OCI-LY3 (cell line): ENCODE measurements around the gene CDH24.

Experiments used
- H2AFZ ChIP-seq: fragments of 200-600, 300-600 bp; shearing (Covaris generic); 2 replicates; pipeline ENCODE4 v1.6.0; 2014; ENCODE audit warnings: antibody characterized with exemption, low read depth, low read length
- H3K27ac ChIP-seq: fragments of 200-600, 300-600 bp; sonication (generic); 2 replicates; pipeline ENCODE4 v1.5.1; 2014; ENCODE audit warnings: mild to moderate bottlenecking, low read length, moderate library complexity, mixed read lengths
- H3K27me3 ChIP-seq: fragments of 200-600, 300-600 bp; sonication (generic); 2 replicates; pipeline ENCODE4 v1.6.1; 2014; ENCODE audit warnings: low read depth, low read length, mixed read lengths
- H3K36me3 ChIP-seq: fragments of 200-600, 300-600 bp; sonication (generic); replicated peaks from 2 replicates; pipeline ENCODE3; 2014; ENCODE audit warnings: low read depth, low read length, mixed read lengths
- H3K4me1 ChIP-seq: fragments of 300-600, 200-600 bp; sonication (generic); 2 replicates; pipeline ENCODE4 v1.6.1; 2014; ENCODE audit warnings: low read length, mixed read lengths
- H3K4me2 ChIP-seq: fragments of 200-600, 300-600 bp; sonication (generic); 2 replicates; pipeline ENCODE4 v1.6.1; 2014; ENCODE audit warnings: low read length, mixed read lengths
- H3K4me3 ChIP-seq: fragments of 300-600, 200-600 bp; sonication (generic); 2 replicates; pipeline ENCODE4 v1.5.1; 2014; ENCODE audit warnings: antibody characterized with exemption, mild to moderate bottlenecking, low read length, moderate library complexity
- H3K79me2 ChIP-seq: fragments of 300-600, 200-600 bp; shearing (Covaris generic); 2 replicates; pipeline ENCODE4 v1.6.1; 2014; ENCODE audit warnings: mild to moderate bottlenecking, low read length, mixed read lengths
- H3K9ac ChIP-seq: fragments of 300-600, 200-600 bp; shearing (Covaris generic); 2 replicates; pipeline ENCODE4 v1.6.0; 2014; ENCODE audit warnings: mild to moderate bottlenecking, low read length, moderate library complexity
- H3K9me3 ChIP-seq: fragments of 200-600, 300-600 bp; shearing (Covaris generic); 2 replicates; pipeline ENCODE4 v1.6.1; 2014; ENCODE audit warnings: low read length, mixed read lengths; ENCODE audit not compliant: insufficient read depth
- H4K20me1 ChIP-seq: fragments of 200-600, 300-600 bp; sonication (generic); 2 replicates; pipeline ENCODE4 v1.6.1; 2016; ENCODE audit warnings: low read length, mixed read lengths; ENCODE audit not compliant: insufficient read depth
- EZH2phosphoT487 ChIP-seq: fragments of 200-600 bp; shearing (Covaris generic); IDR thresholded peaks from 2 replicates; pipeline ENCODE4 v1.6.1; 2018; ENCODE audit warnings: antibody characterized with exemption, mixed run types, low read depth
- TF ChIP-seq, protein P1 (sequence below): fragments of 200-600, 300-600 bp; sonication (generic); IDR thresholded peaks from 2 replicates; pipeline ENCODE4 v1.5.1; 2014; ENCODE audit warnings: antibody characterized with exemption, low read length, low read depth

CDH24 gene

DNA sequence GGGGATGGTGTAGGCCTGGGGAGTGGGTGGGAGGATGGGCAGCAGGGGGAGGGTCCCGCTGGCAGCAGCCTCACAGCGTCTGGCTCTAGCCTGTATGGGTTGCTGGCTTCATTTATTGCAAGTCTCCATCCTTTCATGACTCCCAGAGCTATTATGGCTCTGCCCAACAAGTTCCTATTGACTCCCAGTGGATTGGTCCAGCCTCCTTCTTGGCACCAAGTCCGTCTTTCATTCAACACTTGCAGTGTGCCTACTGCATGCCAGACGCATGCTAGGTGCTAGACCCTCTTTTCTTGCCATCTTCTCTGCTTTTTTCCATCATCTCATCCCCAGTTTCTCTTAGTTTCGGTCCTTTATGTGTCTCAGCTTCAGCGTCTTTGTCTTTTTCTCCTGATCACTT, 14.2 kb downstream of the CDH24 start:
- TF ChIP-seq EZH2phosphoT487: no peak
- TF ChIP-seq, protein P1, sequence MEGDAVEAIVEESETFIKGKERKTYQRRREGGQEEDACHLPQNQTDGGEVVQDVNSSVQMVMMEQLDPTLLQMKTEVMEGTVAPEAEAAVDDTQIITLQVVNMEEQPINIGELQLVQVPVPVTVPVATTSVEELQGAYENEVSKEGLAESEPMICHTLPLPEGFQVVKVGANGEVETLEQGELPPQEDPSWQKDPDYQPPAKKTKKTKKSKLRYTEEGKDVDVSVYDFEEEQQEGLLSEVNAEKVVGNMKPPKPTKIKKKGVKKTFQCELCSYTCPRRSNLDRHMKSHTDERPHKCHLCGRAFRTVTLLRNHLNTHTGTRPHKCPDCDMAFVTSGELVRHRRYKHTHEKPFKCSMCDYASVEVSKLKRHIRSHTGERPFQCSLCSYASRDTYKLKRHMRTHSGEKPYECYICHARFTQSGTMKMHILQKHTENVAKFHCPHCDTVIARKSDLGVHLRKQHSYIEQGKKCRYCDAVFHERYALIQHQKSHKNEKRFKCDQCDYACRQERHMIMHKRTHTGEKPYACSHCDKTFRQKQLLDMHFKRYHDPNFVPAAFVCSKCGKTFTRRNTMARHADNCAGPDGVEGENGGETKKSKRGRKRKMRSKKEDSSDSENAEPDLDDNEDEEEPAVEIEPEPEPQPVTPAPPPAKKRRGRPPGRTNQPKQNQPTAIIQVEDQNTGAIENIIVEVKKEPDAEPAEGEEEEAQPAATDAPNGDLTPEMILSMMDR: no peak
- H3K9ac ChIP-seq: no peak overlapping the region
- no peaks in the 10 kb centered on the region for H3K4me1 ChIP-seq

DNA sequence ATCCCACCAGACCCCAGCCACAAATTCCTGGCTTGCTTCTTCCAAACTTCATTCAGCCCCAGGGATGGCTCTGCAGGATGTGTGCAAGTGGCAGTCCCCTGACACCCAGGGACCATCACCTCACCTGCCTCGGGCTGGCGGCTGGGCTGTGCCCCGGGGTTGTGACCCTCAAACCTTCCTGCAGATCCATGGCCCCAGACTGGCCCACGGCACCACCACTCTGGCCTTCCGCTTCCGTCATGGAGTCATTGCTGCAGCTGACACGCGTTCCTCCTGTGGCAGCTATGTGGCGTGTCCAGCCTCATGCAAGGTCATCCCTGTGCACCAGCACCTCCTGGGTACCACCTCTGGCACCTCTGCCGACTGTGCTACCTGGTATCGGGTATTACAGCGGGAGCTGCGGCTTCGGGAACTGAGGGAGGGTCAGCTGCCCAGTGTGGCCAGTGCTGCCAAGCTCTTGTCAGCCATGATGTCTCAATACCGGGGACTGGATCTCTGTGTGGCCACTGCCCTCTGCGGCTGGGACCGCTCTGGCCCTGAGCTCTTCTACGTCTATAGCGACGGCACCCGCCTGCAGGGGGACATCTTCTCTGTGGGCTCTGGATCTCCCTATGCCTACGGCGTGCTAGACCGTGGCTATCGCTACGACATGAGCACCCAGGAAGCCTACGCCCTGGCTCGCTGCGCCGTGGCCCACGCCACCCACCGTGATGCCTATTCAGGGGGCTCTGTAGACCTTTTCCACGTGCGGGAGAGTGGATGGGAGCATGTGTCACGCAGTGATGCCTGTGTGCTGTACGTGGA, 15.0 kb downstream of the CDH24 start, which contains the start of gene PSMB11:
Gene PSMB11 (plus strand): TSS at position 51 of the 804 bp plus-strand sequence. CDS start 14 bp downstream, at position 65.
- no peak within 1 kb of the TSS for H3K4me3 ChIP-seq
- no peaks in the 10 kb centered on the region for H4K20me1 ChIP-seq
- no peaks in the 10 kb centered on the region for H3K36me3 ChIP-seq
- TF ChIP-seq, protein P1: no peak
- TF ChIP-seq EZH2phosphoT487: no peak
- H3K9ac ChIP-seq: no peak within 1 kb of the TSS
- no peaks in the 10 kb centered on the region for H3K4me1 ChIP-seq
- no peak within 1 kb of the TSS for H2AFZ ChIP-seq
- H3K27ac ChIP-seq: no peak within 1 kb of the TSS
- H3K9me3 ChIP-seq: no peaks in the 10 kb centered on the region
- H3K4me2 ChIP-seq: no peak within 1 kb of the TSS
- no peaks in the 10 kb centered on the region for H3K27me3 ChIP-seq
- H3K79me2 ChIP-seq: no peaks in the 10 kb centered on the region

More for the DNA sequence above, 14.2 kb downstream of the CDH24 start:
- Histone ChIP-seq H4K20me1 (no peaks in the 10 kb centered on the region), H3K9me3 (no peaks in the 10 kb centered on the region), H2AFZ (no peak overlapping the region), H3K79me2 (no peaks in the 10 kb centered on the region), H3K36me3 (no peaks in the 10 kb centered on the region), H3K4me2 (no peak overlapping the region), H3K27ac (no peak overlapping the region), H3K27me3 (no peaks in the 10 kb centered on the region), H3K4me3 (no peak overlapping the region)

DNA sequence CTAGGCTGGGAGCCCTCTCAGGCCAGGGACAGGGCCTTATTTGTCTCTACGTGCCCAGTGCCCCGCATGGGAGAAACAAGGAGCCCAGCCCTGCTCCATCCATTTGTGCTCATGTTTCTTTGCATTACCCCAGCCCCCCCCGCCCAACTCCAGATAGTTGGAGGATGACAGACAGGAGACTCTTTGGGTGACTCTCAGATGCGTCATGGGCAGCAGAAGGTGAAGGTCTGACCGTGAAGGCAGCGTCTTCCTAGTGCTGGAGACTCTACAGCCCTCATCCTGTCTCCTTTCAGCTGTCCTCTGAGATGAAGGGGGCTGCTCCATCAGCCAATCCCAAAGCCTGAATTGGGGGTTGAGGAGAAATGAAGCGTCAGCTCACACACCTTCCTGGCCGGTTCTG, 15.6 kb downstream of the CDH24 start:
- Histone ChIP-seq H2AFZ (no peak overlapping the region), H3K79me2 (no peaks in the 10 kb centered on the region), H3K4me1 (no peaks in the 10 kb centered on the region), H3K4me2 (no peak overlapping the region), H3K36me3 (no peaks in the 10 kb centered on the region), H3K9me3 (no peaks in the 10 kb centered on the region), H3K4me3 (no peak overlapping the region), H3K9ac (no peak overlapping the region), H4K20me1 (no peaks in the 10 kb centered on the region), H3K27me3 (no peaks in the 10 kb centered on the region), H3K27ac (no peak overlapping the region)
- no peak for TF ChIP-seq EZH2phosphoT487
- TF ChIP-seq, protein P1: no peak

DNA sequence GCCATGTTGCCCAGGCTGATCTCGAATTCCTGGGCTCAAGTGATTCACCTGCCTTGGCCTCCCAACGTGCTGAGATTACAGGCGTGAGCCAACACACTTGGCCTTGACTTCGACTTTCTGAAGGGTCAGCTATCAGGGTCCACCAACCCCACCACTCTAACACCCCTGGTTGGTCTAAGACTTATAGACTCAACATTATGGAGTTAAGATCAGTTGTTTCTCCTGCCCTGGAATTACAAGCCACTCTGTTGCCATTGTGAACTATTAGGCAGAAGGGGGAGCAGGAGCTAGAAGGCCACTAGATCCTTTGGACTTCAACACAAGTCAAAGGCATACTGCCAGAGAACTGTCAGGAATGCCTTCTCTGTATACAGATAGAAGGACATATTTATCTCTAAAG, 17.2 kb downstream of the CDH24 start:
- Histone ChIP-seq H3K9me3 (no peaks in the 10 kb centered on the region), H3K4me1 (peaks cover 6% of the 10 kb centered on the region; the same call in 1 of the 2 replicates), H4K20me1 (no peaks in the 10 kb centered on the region), H3K27ac (no peak overlapping the region), H3K9ac (no peak overlapping the region), H3K79me2 (no peaks in the 10 kb centered on the region), H3K4me3 (no peak overlapping the region), H2AFZ (no peak overlapping the region), H3K36me3 (no peaks in the 10 kb centered on the region), H3K4me2 (no peak overlapping the region), H3K27me3 (no peaks in the 10 kb centered on the region)
- no peak for TF ChIP-seq EZH2phosphoT487
- TF ChIP-seq, protein P1: no peak
